CD4-positive, alpha-beta memory T cell (primary cell): Measurements from ENCODE around the gene SMARCE1. TPM values are rescaled to one million over a fixed set of nuclear protein-coding genes. Genes with fewer than 3 reads are reported as not detected.

Experiments used
- CTCF ChIA-PET: fragments of 350-600 bp; sonication (Branson Sonifier 250); formaldehyde crosslinking; loops from one replicate; lab custom pipeline; 2021; ENCODE audit warnings: inconsistent platforms; ENCODE audit not compliant: partially characterized antibody; lab: Charles Lee
- POLR2A ChIA-PET: fragments of 350-600 bp; sonication (Branson Sonifier 250); formaldehyde crosslinking; loops from one replicate; lab custom pipeline; 2021; ENCODE audit not compliant: partially characterized antibody; lab: Charles Lee
- DNase-seq, 5 donors: peaks; one replicate each; pipeline versions ENCODE4 v3.0.0 to v3.0.0-alpha.2; 2020 to 2022; ENCODE audit warnings: mixed read lengths in 1 of 5
- H3K27ac ChIP-seq: one replicate; pipeline ENCODE4 v1.7.0; 2013; ENCODE audit warnings: low read depth, low read length
- H3K27me3 ChIP-seq: 2 replicates; pipeline ENCODE4 v1.7.0; 2013; ENCODE audit warnings: mild to moderate bottlenecking, low read length, moderate library complexity; ENCODE audit not compliant: insufficient read depth
- H3K36me3 ChIP-seq: 2 replicates; pipeline ENCODE4 v1.7.0; 2013; ENCODE audit warnings: mild to moderate bottlenecking, low read length, moderate library complexity; ENCODE audit not compliant: insufficient read depth
- H3K4me1 ChIP-seq: 2 replicates; pipeline ENCODE4 v1.7.0; 2013; ENCODE audit warnings: mild to moderate bottlenecking, low read length, moderate library complexity; ENCODE audit not compliant: insufficient read depth
- H3K4me3 ChIP-seq, 2 donors: one replicate each; pipeline ENCODE4 v1.7.0; 2013; ENCODE audit warnings: low read length in 2 of 2, mild to moderate bottlenecking in 1 of 2
- H3K9me3 ChIP-seq, 2 donors: one replicate each; pipeline ENCODE4 v1.7.0; 2013; ENCODE audit warnings: low read length in 2 of 2, control low read depth in 1 of 2; ENCODE audit not compliant: control insufficient read depth in 1 of 2
- H3K27ac Mint-ChIP-seq, 7 donors: one replicate each; pipeline ENCODE4 v1.8.0; 2020 to 2021; ENCODE audit warnings: mixed read lengths in 7 of 7, mild to moderate bottlenecking in 6 of 7, inconsistent platforms in 3 of 7, moderate library complexity in 3 of 7
- H3K27me3 Mint-ChIP-seq, 2 donors: one replicate each; pipeline ENCODE4 v1.8.0; 2020 to 2021; ENCODE audit warnings: mixed read lengths in 2 of 2
- H3K36me3 Mint-ChIP-seq, 2 donors: one replicate each; pipeline ENCODE4 v1.8.0; 2020 to 2021; ENCODE audit warnings: mixed read lengths in 2 of 2, inconsistent platforms in 1 of 2, mild to moderate bottlenecking in 1 of 2
- H3K4me1 Mint-ChIP-seq, 4 donors: one replicate each; pipeline ENCODE4 v1.8.0; 2020 to 2021; ENCODE audit warnings: mixed read lengths in 4 of 4, mild to moderate bottlenecking in 1 of 4
- H3K4me3 Mint-ChIP-seq, 8 donors: one replicate each; pipeline ENCODE4 v1.8.0; 2020 to 2021; ENCODE audit warnings: mixed read lengths in 8 of 8, mild to moderate bottlenecking in 7 of 8, moderate library complexity in 6 of 8, inconsistent platforms in 3 of 8
- H3K9me3 Mint-ChIP-seq, 8 donors: one replicate each; pipeline ENCODE4 v1.8.0; 2020 to 2021; ENCODE audit warnings: mixed read lengths in 8 of 8, mild to moderate bottlenecking in 5 of 8, inconsistent platforms in 3 of 8, moderate library complexity in 1 of 8
- intact Hi-C: fragments of 100-400 bp; cut with micrococcal nuclease; formaldehyde crosslinking; loops from one replicate; pipeline ENCODE4 v1.15.1; 2023
- polyA plus RNA-seq, 2 donors: library from polyadenylated mRNA; unstranded; fragments of 300-500 nt; fragmentation: Illumina TruSeq; gene quantifications; one replicate each; pipeline ENCODE4 v1.2.3, GENCODE V29; 2021
- total RNA-seq, 2 experiments: library from RNA; stranded (reverse); gene quantifications; one replicate each; pipeline ENCODE4 v1.2.3, GENCODE V29; 2021

The SMARCE1 gene
- total and polyA plus RNA-seq, 4 experiments from 2014 or later = 87.6 to 197 (median 119) TPM

- H3K36me3 ChIP-seq = no peaks in the 10 kb centered on the region
- H3K4me1 ChIP-seq = no peaks in the 10 kb centered on the region
- H3K27me3 ChIP-seq = peaks cover 5% of the 10 kb centered on the region
- H3K27me3 Mint-ChIP-seq = peaks cover 26 to 42% of the 10 kb centered on the region in 2 donors
- H3K4me3 ChIP-seq = no peak overlapping the region
- H3K4me3 Mint-ChIP-seq = no peak overlapping the region
- POLR2A ChIA-PET = no interaction called here
- H3K9me3 ChIP-seq = no peaks in the 10 kb centered on the region
- CTCF ChIA-PET = interaction anchor here (1.0 kb wide), 1 partner anchor 34 kb away, joined by 3 read pairs; the partner anchor contains the start of gene SMARCE1
- no peaks in the 10 kb centered on the region for H3K9me3 Mint-ChIP-seq
- H3K4me1 Mint-ChIP-seq = no peaks in the 10 kb centered on the region
- H3K27ac ChIP-seq = no peak overlapping the region
- no peaks in the 10 kb centered on the region for H3K36me3 Mint-ChIP-seq
- DNase-seq = no peak
- no peak overlapping the region for H3K27ac Mint-ChIP-seq
- intact Hi-C loops = no loop called here
Observed at GRCh38 chr17:40680998-40681397, 33.4 kb upstream of the SMARCE1 start.

- DNase-seq = no peak
- Mint-ChIP-seq H3K27me3 (peaks cover 26 to 44% of the 10 kb centered on the region in 2 donors), H3K9me3 (no peaks in the 10 kb centered on the region), H3K4me1 (no peaks in the 10 kb centered on the region), H3K36me3 (no peaks in the 10 kb centered on the region), H3K27ac (no peak overlapping the region), H3K4me3 (no peak overlapping the region)
- ChIA-PET CTCF (no interaction called here), POLR2A (no interaction called here)
- H3K27me3 ChIP-seq = peaks cover 5% of the 10 kb centered on the region
- H3K4me3 ChIP-seq = no peak overlapping the region
- H3K4me1 ChIP-seq = no peaks in the 10 kb centered on the region
- H3K9me3 ChIP-seq = no peaks in the 10 kb centered on the region
- no peak overlapping the region for H3K27ac ChIP-seq
- H3K36me3 ChIP-seq = no peaks in the 10 kb centered on the region
- intact Hi-C loops = no loop called here
Observed at GRCh38 chr17:40679523-40679907, 31.9 kb upstream of the SMARCE1 start.

- CTCF ChIA-PET = no interaction called here
- no peak for DNase-seq
- H3K4me1 ChIP-seq = no peaks in the 10 kb centered on the region
Observed at GRCh38 chr17:40678902-40679522, 31.4 kb upstream of the SMARCE1 start.

GRCh38 chr17:40675905-40676304 is 28.3 kb upstream of the SMARCE1 start:
- H3K27ac ChIP-seq = no peak overlapping the region
- Mint-ChIP-seq H3K4me1 (no peaks in the 10 kb centered on the region), H3K36me3 (no peaks in the 10 kb centered on the region), H3K27ac (no peak overlapping the region), H3K27me3 (peaks cover 19 to 31% of the 10 kb centered on the region in 2 donors), H3K9me3 (no peaks in the 10 kb centered on the region), H3K4me3 (no peak overlapping the region)
- no peaks in the 10 kb centered on the region for H3K9me3 ChIP-seq
- ChIA-PET CTCF (no interaction called here), POLR2A (no interaction called here)
- no peak for DNase-seq
- intact Hi-C loops = no loop called here
- H3K4me3 ChIP-seq = no peak overlapping the region
- no peaks in the 10 kb centered on the region for H3K36me3 ChIP-seq
- no peaks in the 10 kb centered on the region for H3K4me1 ChIP-seq
- H3K27me3 ChIP-seq = peaks cover 5% of the 10 kb centered on the region

More at GRCh38 chr17:40678902-40679522, 31.4 kb upstream of the SMARCE1 start:
- POLR2A ChIA-PET = no interaction called here
- no peak overlapping the region for H3K4me3 ChIP-seq
- H3K27ac ChIP-seq = no peak overlapping the region
- Mint-ChIP-seq H3K27me3 (peaks cover 26 to 44% of the 10 kb centered on the region in 2 donors), H3K4me3 (no peak overlapping the region), H3K9me3 (no peaks in the 10 kb centered on the region), H3K27ac (no peak overlapping the region), H3K36me3 (no peaks in the 10 kb centered on the region), H3K4me1 (no peaks in the 10 kb centered on the region)
- peaks cover 5% of the 10 kb centered on the region for H3K27me3 ChIP-seq
- intact Hi-C loops = no loop called here
- no peaks in the 10 kb centered on the region for H3K36me3 ChIP-seq
- H3K9me3 ChIP-seq = no peaks in the 10 kb centered on the region

GRCh38 chr17:40672654-40673053 is 25.0 kb upstream of the SMARCE1 start:
- Mint-ChIP-seq H3K27me3 (peaks cover 7 to 13% of the 10 kb centered on the region in 2 donors), H3K36me3 (no peaks in the 10 kb centered on the region), H3K9me3 (no peaks in the 10 kb centered on the region), H3K4me1 (no peaks in the 10 kb centered on the region), H3K27ac (no peak overlapping the region), H3K4me3 (no peak overlapping the region)
- DNase-seq = no peak
- no peaks in the 10 kb centered on the region for H3K9me3 ChIP-seq
- ChIA-PET POLR2A (no interaction called here), CTCF (no interaction called here)
- intact Hi-C loops = no loop called here
- H3K4me1 ChIP-seq = no peaks in the 10 kb centered on the region
- H3K27me3 ChIP-seq = peaks cover 5% of the 10 kb centered on the region
- no peaks in the 10 kb centered on the region for H3K36me3 ChIP-seq
- no peak overlapping the region for H3K4me3 ChIP-seq
- no peak overlapping the region for H3K27ac ChIP-seq

- CTCF ChIA-PET = no interaction called here
- H3K27ac Mint-ChIP-seq = no peak overlapping the region
- no peak overlapping the region for H3K27ac ChIP-seq
- H3K36me3 ChIP-seq = no peaks in the 10 kb centered on the region
- no peak overlapping the region for H3K4me3 Mint-ChIP-seq
- peaks cover 3 to 9% of the 10 kb centered on the region in 2 donors for H3K27me3 Mint-ChIP-seq
- no peaks in the 10 kb centered on the region for H3K4me1 ChIP-seq
- H3K9me3 Mint-ChIP-seq = no peaks in the 10 kb centered on the region
- H3K36me3 Mint-ChIP-seq = no peaks in the 10 kb centered on the region
- no peak overlapping the region for H3K4me3 ChIP-seq
- no peak for DNase-seq
- no peaks in the 10 kb centered on the region for H3K4me1 Mint-ChIP-seq
- no peaks in the 10 kb centered on the region for H3K27me3 ChIP-seq
- no peaks in the 10 kb centered on the region for H3K9me3 ChIP-seq
- intact Hi-C loops = no loop called here
- POLR2A ChIA-PET = no interaction called here
Observed at GRCh38 chr17:40671282-40671681, 23.7 kb upstream of the SMARCE1 start.

- Mint-ChIP-seq H3K9me3 (no peaks in the 10 kb centered on the region), H3K27me3 (peaks cover 9 to 23% of the 10 kb centered on the region in 2 donors), H3K36me3 (no peaks in the 10 kb centered on the region), H3K27ac (no peak overlapping the region), H3K4me1 (no peaks in the 10 kb centered on the region), H3K4me3 (no peak overlapping the region)
- DNase-seq = no peak
- Histone ChIP-seq H3K4me3 (no peak overlapping the region), H3K4me1 (no peaks in the 10 kb centered on the region), H3K36me3 (no peaks in the 10 kb centered on the region), H3K27ac (no peak overlapping the region), H3K27me3 (peaks cover 5% of the 10 kb centered on the region), H3K9me3 (no peaks in the 10 kb centered on the region)
- ChIA-PET CTCF (no interaction called here), POLR2A (interaction anchor here (1.3 kb wide), 1 partner anchor 36 kb away, joined by 3 read pairs; no protein-coding TSS in a partner anchor)
- intact Hi-C loops = no loop called here
Observed at GRCh38 chr17:40666331-40666730, 18.7 kb upstream of the SMARCE1 start.
